GM10847 (cell line): Measurements from ENCODE around the gene SMARCC1.
A peak's percentile ranks its signal among the peaks of the same experiment; 100 is the strongest.

Source experiments
- POLR2A ChIP-seq: IDR thresholded peaks from 2 replicates; pipeline ENCODE4 v1.6.1; 2011; ENCODE audit not compliant: insufficient read length; ENCODE audit errors: extremely low read depth

The SMARCC1 gene

GRCh38 chr3:47782446-47783308, 984 bp upstream of the SMARCC1 start:
- TF ChIP-seq POLR2A, result no peak

- peak; percentile 14 for TF ChIP-seq POLR2A
These were observed 680 bp downstream of the SMARCC1 start for GRCh38 chr3:47780741-47781684.

GRCh38 chr3:47778746-47779145, 2.9 kb downstream of the SMARCC1 start:
- no peak for TF ChIP-seq POLR2A

- TF ChIP-seq POLR2A, result no peak
These were observed 8.9 kb downstream of the SMARCC1 start for GRCh38 chr3:47772788-47773187.

- TF ChIP-seq POLR2A, result no peak
These were observed 9.6 kb downstream of the SMARCC1 start for GRCh38 chr3:47772047-47772446.

- no peak for TF ChIP-seq POLR2A
These were observed 15.5 kb downstream of the SMARCC1 start for GRCh38 chr3:47766186-47766585.

GRCh38 chr3:47762233-47762632, 19.5 kb downstream of the SMARCC1 start:
- no peak for TF ChIP-seq POLR2A

- TF ChIP-seq POLR2A, result no peak
These were observed 20.6 kb downstream of the SMARCC1 start for GRCh38 chr3:47761046-47761445.

- no peak for TF ChIP-seq POLR2A
These were observed 23.2 kb downstream of the SMARCC1 start for GRCh38 chr3:47758261-47759025.

- TF ChIP-seq POLR2A, result no peak
These were observed 29.0 kb downstream of the SMARCC1 start for GRCh38 chr3:47752716-47753115.

GRCh38 chr3:47747558-47747957, 34.1 kb downstream of the SMARCC1 start:
- no peak for TF ChIP-seq POLR2A

GRCh38 chr3:47746264-47746663, 35.4 kb downstream of the SMARCC1 start:
- TF ChIP-seq POLR2A, result no peak

- no peak for TF ChIP-seq POLR2A
These were observed 37.8 kb downstream of the SMARCC1 start for GRCh38 chr3:47743855-47744254.

- TF ChIP-seq POLR2A, result no peak
These were observed 39.8 kb downstream of the SMARCC1 start for GRCh38 chr3:47741925-47742324.

- no peak for TF ChIP-seq POLR2A
These were observed 49.5 kb downstream of the SMARCC1 start for GRCh38 chr3:47732143-47732542.

GRCh38 chr3:47731061-47731460, 50.6 kb downstream of the SMARCC1 start:
- no peak for TF ChIP-seq POLR2A

- no peak for TF ChIP-seq POLR2A
These were observed 58.8 kb downstream of the SMARCC1 start for GRCh38 chr3:47722859-47723258.
